K562 (cell line): ENCODE results near the gene YY1AP1. TPM values are rescaled to one million over a fixed set of nuclear protein-coding genes. Genes with fewer than 3 reads are reported as not detected.

Experiments
- BDP1 ChIP-seq: IDR thresholded peaks from 3 replicates; pipeline ENCODE4 v1.6.1; 2011; ENCODE audit not compliant: insufficient read length, insufficient read depth
- BMI1 ChIP-seq: fragments of 150-350 bp; IDR thresholded peaks from 2 replicates; pipeline ENCODE4 v1.6.1; 2014; ENCODE audit warnings: low read length
- EP300 ChIP-seq: IDR thresholded peaks from 2 replicates; pipeline ENCODE4 v1.6.1; 2012; ENCODE audit warnings: low read length, improper control_type of control experiment
- FOXO4 ChIP-seq: fragments of 450-650 bp; formaldehyde crosslinking; IDR thresholded peaks from 2 replicates; pipeline ENCODE4 v1.4.0; 2020; ENCODE audit warnings: mild to moderate bottlenecking, moderate library complexity
- MAFK ChIP-seq: IDR thresholded peaks from 2 replicates; pipeline ENCODE4 v1.6.1; 2011; ENCODE audit warnings: low read length, improper control_type of control experiment
- MECOM ChIP-seq: fragments of 250-450 bp; sonication (Bioruptor Pico); IDR thresholded peaks from 2 replicates; pipeline ENCODE4 v1.8.0; 2022; ENCODE audit warnings: inconsistent platforms
- MITF ChIP-seq: IDR thresholded peaks from 2 replicates; pipeline ENCODE4 v1.6.1; 2014; ENCODE audit warnings: antibody characterized with exemption
- MLX ChIP-seq, 2 experiments: fragments of 450-650 bp in 1 of 2; sonication (generic) in 1 of 2; formaldehyde crosslinking; conservative IDR thresholded peaks; 2 replicates each; pipeline versions ENCODE4 v1.4.0 to v1.8.1; 2020 to 2022; ENCODE audit warnings: mild to moderate bottlenecking in 1 of 2, missing genetic modification reagents in 1 of 2
- MYC ChIP-seq, 2 experiments: fragments of 250-450 bp in 1 of 2; sonication (Bioruptor Pico) in 1 of 2; IDR thresholded peaks; 2 replicates each; pipeline versions ENCODE4 v1.5.1 to v1.6.1; 2012 to 2021; ENCODE audit warnings: low read depth in 2 of 2, borderline replicate concordance in 1 of 2, improper control_type of control experiment in 1 of 2, low read length in 1 of 2, mild to moderate bottlenecking in 1 of 2, moderate library complexity in 1 of 2
- NFIC ChIP-seq: fragments of 450-650 bp; IDR thresholded peaks from 2 replicates; pipeline ENCODE4 v1.6.1; 2017; ENCODE audit warnings: mild to moderate bottlenecking, inconsistent platforms
- POLR2A ChIP-seq: fragments of 450-650 bp; conservative IDR thresholded peaks from 2 replicates; pipeline ENCODE4 v1.6.1; 2016
- RBBP5 ChIP-seq: fragments of 200-600 bp; sonication (generic); IDR thresholded peaks from 2 replicates; pipeline ENCODE4 v1.6.1; 2012; ENCODE audit warnings: borderline replicate concordance, mild to moderate bottlenecking, low read length, control low read depth, inconsistent platforms; ENCODE audit not compliant: insufficient read depth, poor library complexity, severe bottlenecking
- RBM14 ChIP-seq: fragments of 200-400 bp; formaldehyde crosslinking; IDR thresholded peaks from 2 replicates; pipeline ENCODE4 v1.6.1; 2018; ENCODE audit warnings: low read depth, mild to moderate bottlenecking, low read length, moderate library complexity, borderline replicate concordance; ENCODE audit not compliant: insufficient read depth
- SMAD2 ChIP-seq: fragments of 150-350 bp; IDR thresholded peaks from 2 replicates; pipeline ENCODE4 v1.6.1; 2014; ENCODE audit warnings: low read depth, mild to moderate bottlenecking, low read length
- TCF3 ChIP-seq: sonication (generic); formaldehyde crosslinking; IDR thresholded peaks from 2 replicates; pipeline ENCODE4 v1.4.0; 2020; ENCODE audit warnings: mild to moderate bottlenecking, missing genetic modification reagents
- TFE3 ChIP-seq: fragments of 450-650 bp; formaldehyde crosslinking; IDR thresholded peaks from 2 replicates; pipeline ENCODE4 v1.4.0; 2020; ENCODE audit warnings: mild to moderate bottlenecking, mixed read lengths
- TRIM28 ChIP-seq: fragments of 450-650 bp; IDR thresholded peaks from 2 replicates; pipeline ENCODE4 v1.6.1; 2017
- ZKSCAN3 ChIP-seq: fragments of 250-450 bp; sonication (Bioruptor Pico); IDR thresholded peaks from 2 replicates; pipeline ENCODE4 v1.4.0; 2020
- ZNF184 ChIP-seq: sonication (generic); formaldehyde crosslinking; IDR thresholded peaks from 2 replicates; pipeline ENCODE4 v1.5.0; 2020; ENCODE audit warnings: missing genetic modification reagents
- ZNF197 ChIP-seq: fragments of 200-800 bp; sonication (Bioruptor generic); IDR thresholded peaks from 2 replicates; pipeline ENCODE4 v1.6.1; 2016; ENCODE audit warnings: low read depth, missing genetic modification characterization, missing compliant biosample characterization
- ZNF584 ChIP-seq: fragments of 200-800 bp; sonication (Bioruptor generic); IDR thresholded peaks from 2 replicates; pipeline ENCODE4 v1.6.1; 2016; ENCODE audit warnings: low read depth, mild to moderate bottlenecking, missing genetic modification characterization, missing compliant biosample characterization
- ZNF75A ChIP-seq: fragments of 450-650 bp; formaldehyde crosslinking; IDR thresholded peaks from 2 replicates; pipeline ENCODE4 v1.4.0; 2020; ENCODE audit warnings: mild to moderate bottlenecking
- polyA plus RNA-seq, 8 experiments: library from polyadenylated mRNA; depleted of rRNA in 4 of 8; stranded (reverse) in 5 of 8; unstranded in 3 of 8; fragments of >200 nt; fragmentation: Nextera tagmentation in 2 of 8; fragmentation: Illumina TruSeq in 1 of 8; extraction: Ambion mirVana in 2 of 8; extraction: Trizol in 1 of 8; gene quantifications; 2 replicates each; pipeline versions ENCODE4 v1.2.1 to v1.2.3, GENCODE V29; 2011 to 2014; ENCODE audit warnings: inconsistent platforms in 1 of 8, missing spikeins in 1 of 8
- total RNA-seq, 7 experiments: library from RNA; depleted of rRNA in 6 of 7; stranded (reverse); fragments of >200 nt in 6 of 7; fragmentation: Illumina TruSeq in 2 of 7; extraction: Trizol in 2 of 7; gene quantifications; 2 replicates each; pipeline versions ENCODE4 v1.2.1 to v1.2.3, GENCODE V29; 2011 to 2021; ENCODE audit warnings: low replicate concordance in 1 of 7

YY1AP1 gene
- total and polyA plus RNA-seq, 9 of the 15 experiments (the other 6 are each of a cell fraction or from before 2014, with no cell fraction given) = 18.4 to 90.7 (median 42.9) TPM

GRCh38 chr1:155691992-155692528 lies 3.5 kb upstream of the YY1AP1 start (continued):
- TF ChIP-seq FOXO4 (CRISPR knock-in tag) (no peak), ZNF75A (CRISPR knock-in tag) (no peak), RBBP5 (no peak), MYC (IDR thresholded peaks at IDR 0.05; ENCODE audit: low read depth, low read length) (no peak), MYC (CRISPR knock-in tag; IDR thresholded peaks at IDR 0.05; ENCODE audit: borderline replicate concordance, low read depth) (no peak), MLX (CRISPR knock-in tag; conservative IDR thresholded peaks at IDR 0.05) (no peak), TCF3 (CRISPR knock-in tag) (peak; percentile 90), MAFK (no peak), RBM14 (no peak), ZNF197 (CRISPR knock-in tag) (no peak), ZNF584 (CRISPR knock-in tag) (no peak), NFIC (peak; percentile 76), POLR2A (0 out of 2 replicates have a peak, but pooled peaks have one; percentile 18), BMI1 (no peak), BDP1 (no peak), ZNF184 (CRISPR knock-in tag) (no peak), MITF (no peak), MECOM (CRISPR knock-in tag) (no peak), TRIM28 (peak; percentile 99), SMAD2 (no peak), TFE3 (CRISPR knock-in tag) (no peak), EP300 (peak; percentile 72), ZKSCAN3 (CRISPR knock-in tag) (no peak)
